Naive B cell (primary cell): ENCODE data around the gene AP3B1. TPM values are rescaled to one million over a fixed set of nuclear protein-coding genes. Genes with fewer than 3 reads are reported as not detected.

Experiments used
- ATAC-seq, 2 donors: fragments of 150-1000 bp; cut with Tn5 transposase; 2 replicates each; pipeline ENCODE4 v1.10.0; 2021; ENCODE audit warnings: low read depth in 2 of 2, mild to moderate bottlenecking in 2 of 2, moderate library complexity in 2 of 2
- DNase-seq: peaks from one replicate; pipeline ENCODE4 v3.0.0; 2022
- H3K27ac Mint-ChIP-seq, 6 donors: one replicate each; pipeline ENCODE4 v1.8.0; 2020 to 2022; ENCODE audit warnings: mild to moderate bottlenecking in 6 of 6, mixed read lengths in 6 of 6, moderate library complexity in 5 of 6, inconsistent platforms in 2 of 6
- H3K27me3 Mint-ChIP-seq, 3 donors: one replicate each; pipeline ENCODE4 v1.8.0; 2021 to 2022; ENCODE audit warnings: mixed read lengths in 3 of 3, mild to moderate bottlenecking in 1 of 3
- H3K36me3 Mint-ChIP-seq, 2 donors: one replicate each; pipeline ENCODE4 v1.8.0; 2020 to 2022; ENCODE audit warnings: mixed read lengths in 2 of 2, inconsistent platforms in 1 of 2, mild to moderate bottlenecking in 1 of 2
- H3K4me1 Mint-ChIP-seq, 3 donors: one replicate each; pipeline ENCODE4 v1.8.0; 2020 to 2022; ENCODE audit warnings: mixed read lengths in 3 of 3, inconsistent platforms in 1 of 3, mild to moderate bottlenecking in 1 of 3, moderate library complexity in 1 of 3
- H3K4me3 Mint-ChIP-seq, 8 donors: one replicate each; pipeline ENCODE4 v1.8.0; 2020 to 2022; ENCODE audit warnings: mild to moderate bottlenecking in 8 of 8, mixed read lengths in 8 of 8, moderate library complexity in 8 of 8, inconsistent platforms in 2 of 8
- H3K9me3 Mint-ChIP-seq, 7 donors: one replicate each; pipeline ENCODE4 v1.8.0; 2020 to 2022; ENCODE audit warnings: mixed read lengths in 7 of 7, mild to moderate bottlenecking in 5 of 7, inconsistent platforms in 2 of 7, moderate library complexity in 1 of 7
- polyA plus RNA-seq, 6 donors: library from polyadenylated mRNA; unstranded; fragments of 300-500 nt; fragmentation: Illumina TruSeq; gene quantifications; one replicate each; pipeline ENCODE4 v1.2.3, GENCODE V29; 2021; ENCODE audit warnings: low read depth in 6 of 6

AP3B1 gene
- polyA plus RNA-seq, 6 donors from 2014 or later: 57.1 to 152 (median 98.9) TPM

DNA sequence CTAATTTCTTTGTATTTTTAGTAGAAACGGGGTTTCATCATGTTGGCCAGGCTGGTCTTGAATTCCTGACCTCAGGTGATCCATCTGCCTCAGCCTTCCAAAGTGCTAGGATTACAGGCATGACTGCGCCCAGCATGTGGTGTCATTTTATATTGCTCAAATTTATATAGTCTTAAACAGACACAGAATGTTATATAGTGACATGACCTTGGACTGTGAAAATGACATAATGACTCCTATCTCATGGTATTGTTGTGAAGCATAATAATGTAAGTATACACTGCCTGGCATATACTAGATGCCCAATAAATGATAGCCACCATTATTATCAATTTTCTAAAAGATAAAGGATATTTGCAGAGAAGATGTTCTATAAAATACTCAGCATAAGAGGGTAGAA lies 341.1 kb downstream of the AP3B1 start:
- no peaks in the 10 kb centered on the region for H3K36me3 Mint-ChIP-seq
- H3K9me3 Mint-ChIP-seq: peaks cover 0 to 3% (median 0%) of the 10 kb centered on the region in 7 donors
- H3K4me3 Mint-ChIP-seq: no peak overlapping the region
- DNase-seq (no peak), ATAC-seq (no peak)
- H3K4me1 Mint-ChIP-seq: peaks cover 0 to 10% (median under 1%) of the 10 kb centered on the region in 3 donors
- H3K27ac Mint-ChIP-seq: no peak overlapping the region
- H3K27me3 Mint-ChIP-seq: peaks cover 30 to 46% (median 39%) of the 10 kb centered on the region in 3 donors

GRCh38 chr5:77952636-77953212 lies 341.8 kb downstream of the AP3B1 start:
- H3K27me3 Mint-ChIP-seq: peaks cover 26 to 40% (median 34%) of the 10 kb centered on the region in 3 donors
- H3K4me1 Mint-ChIP-seq: peaks cover 0 to 5% (median 0%) of the 10 kb centered on the region in 3 donors
- no peak overlapping the region for H3K4me3 Mint-ChIP-seq
- peaks cover 0 to 3% (median 0%) of the 10 kb centered on the region in 7 donors for H3K9me3 Mint-ChIP-seq
- H3K36me3 Mint-ChIP-seq: no peaks in the 10 kb centered on the region
- DNase-seq (no peak), ATAC-seq (no peak)
- H3K27ac Mint-ChIP-seq: no peak overlapping the region

Other genes starting within 250 kb of the AP3B1 start
- gene SCAMP1, start 65.9 kb upstream of the AP3B1 start, polyA plus RNA-seq: 10 to 100 TPM; 25.8 to 36.2 (median 32.2) TPM